GM19438 (cell line): ENCODE measurements around the gene SLC44A5.
"Not testable (repeated sequence)": the region's sequence is repeated elsewhere in the genome, so short reads cannot be mapped to it uniquely, and the experiment has no call there.

Experiments used
- ATAC-seq: cut with Tn5 transposase; IDR thresholded peaks from one replicate; pipeline ENCODE4 v1.9.1; 2021; ENCODE audit warnings: low read depth; ENCODE audit not compliant: unreplicated experiment

The SLC44A5 gene

DNA sequence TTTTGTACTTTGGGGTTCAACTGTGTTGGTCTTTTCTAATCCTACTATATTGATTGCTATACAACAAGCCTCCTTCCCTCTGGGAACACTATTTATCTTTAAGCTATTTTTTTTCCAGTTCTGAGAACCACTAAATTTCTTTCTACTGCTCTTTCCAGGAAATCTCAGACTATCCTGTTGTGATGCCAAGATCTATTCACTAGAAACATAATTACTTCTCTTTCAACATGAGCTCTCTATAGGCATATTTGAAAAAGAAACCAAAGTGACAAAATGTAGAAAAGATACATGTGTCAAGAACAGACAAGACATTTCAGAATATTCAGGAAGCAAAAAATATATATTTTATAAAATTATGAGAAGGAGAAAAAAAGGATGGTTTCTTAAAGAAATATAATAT is 82.9 kb downstream of the SLC44A5 start:
- no peak for ATAC-seq

DNA sequence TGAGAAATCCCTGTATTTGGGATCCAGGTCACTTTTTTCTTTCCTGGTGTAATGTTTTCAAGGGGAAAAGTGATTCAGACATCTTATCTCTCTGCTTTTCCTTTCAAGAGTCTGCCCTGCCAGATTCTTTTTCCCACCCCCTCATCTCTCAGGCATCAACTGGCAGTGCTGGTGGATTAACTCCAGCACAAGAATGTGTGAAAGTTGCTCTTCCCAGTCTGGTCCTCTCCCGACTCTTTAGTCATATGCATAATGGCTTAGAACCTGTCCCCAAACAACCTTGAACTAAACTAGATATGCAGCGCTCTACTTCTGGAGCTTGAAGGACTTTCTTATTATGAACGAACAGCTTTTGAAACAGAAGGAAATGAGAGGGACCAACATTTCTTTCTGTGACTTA is 88.5 kb downstream of the SLC44A5 start:
- ATAC-seq: no peak

DNA sequence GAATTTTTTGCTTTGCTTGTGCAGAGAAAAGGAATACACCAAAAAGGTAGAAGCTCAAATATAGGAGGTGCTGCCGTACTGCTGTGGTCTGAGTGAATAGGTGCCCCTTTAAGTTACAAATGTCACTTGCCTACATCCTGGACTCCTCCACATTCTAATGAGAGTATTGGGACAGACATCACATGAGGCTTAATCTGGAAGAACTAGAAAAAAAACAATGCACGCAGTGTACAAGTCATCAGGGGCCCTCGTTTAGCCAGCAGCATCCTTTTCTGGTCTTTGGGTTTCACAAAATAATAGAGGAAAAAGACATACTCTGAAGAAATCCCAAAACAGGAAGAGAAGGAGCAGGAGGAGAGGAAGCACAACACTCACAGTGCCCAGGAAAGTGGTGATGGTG is 89.3 kb downstream of the SLC44A5 start:
- ATAC-seq: no peak

DNA sequence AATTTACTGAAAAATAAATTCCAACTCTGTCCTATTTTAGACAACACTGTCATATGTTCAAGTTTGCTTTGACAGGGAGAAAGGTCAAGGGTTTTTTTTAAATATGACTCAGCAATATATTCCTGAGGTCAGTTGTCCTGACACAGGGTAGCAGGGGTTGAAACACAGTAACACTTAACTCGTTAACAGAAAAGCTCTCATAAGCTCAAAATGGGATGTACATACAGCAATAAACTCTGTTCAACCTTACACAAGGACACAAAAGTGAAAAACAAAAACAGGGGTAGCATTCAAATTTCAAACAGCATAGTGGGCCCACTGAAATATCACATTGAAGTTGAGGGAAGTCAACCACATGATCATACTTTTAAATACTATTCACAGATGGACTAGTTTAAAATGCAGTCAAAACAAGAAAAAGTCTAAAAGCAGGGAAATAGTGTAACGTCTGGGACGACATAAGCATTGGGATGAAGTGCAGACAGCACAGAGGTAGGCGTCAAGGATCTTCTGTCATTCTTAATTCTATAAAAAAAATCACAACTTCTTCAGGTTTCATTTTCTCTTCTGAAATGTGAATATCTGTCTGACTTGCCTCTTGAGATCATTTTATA is 89.9 kb downstream of the SLC44A5 start:
- ATAC-seq: no peak

DNA sequence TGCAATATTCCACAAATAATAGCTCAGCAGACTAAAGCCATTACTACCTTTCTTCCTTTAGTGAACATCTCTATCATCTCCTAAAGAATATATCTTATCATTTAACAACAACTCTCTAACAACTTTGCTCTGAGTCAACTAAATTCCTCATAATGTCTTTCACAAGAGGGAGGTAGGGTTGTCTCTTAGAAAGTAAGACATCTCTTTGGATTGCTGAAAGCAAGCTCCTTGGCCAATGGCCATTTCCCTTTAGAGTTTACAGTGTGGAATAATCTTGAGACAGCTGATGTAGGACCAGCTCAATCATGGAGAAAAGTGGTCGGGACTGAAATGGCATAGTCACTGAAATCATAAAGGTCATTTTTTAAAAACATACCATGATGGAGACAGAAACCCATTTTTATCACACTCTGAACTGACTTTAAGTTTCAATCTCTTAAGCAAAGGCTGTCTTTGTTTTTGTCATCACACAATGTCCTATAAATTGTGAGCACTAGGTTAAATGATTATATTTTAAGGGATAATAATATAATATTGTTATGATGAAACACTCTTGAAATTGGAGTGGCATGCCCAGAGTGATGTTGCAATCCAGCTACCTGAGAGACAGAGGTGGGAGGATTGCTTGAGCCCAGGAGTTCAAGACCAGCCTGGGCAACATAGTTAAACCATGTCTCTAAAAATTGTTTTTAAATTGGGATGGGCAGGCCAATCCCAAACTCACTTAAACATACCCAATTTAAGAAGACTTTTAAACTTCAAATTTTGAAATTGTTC is 91.1 kb downstream of the SLC44A5 start:
- no peak for ATAC-seq

DNA sequence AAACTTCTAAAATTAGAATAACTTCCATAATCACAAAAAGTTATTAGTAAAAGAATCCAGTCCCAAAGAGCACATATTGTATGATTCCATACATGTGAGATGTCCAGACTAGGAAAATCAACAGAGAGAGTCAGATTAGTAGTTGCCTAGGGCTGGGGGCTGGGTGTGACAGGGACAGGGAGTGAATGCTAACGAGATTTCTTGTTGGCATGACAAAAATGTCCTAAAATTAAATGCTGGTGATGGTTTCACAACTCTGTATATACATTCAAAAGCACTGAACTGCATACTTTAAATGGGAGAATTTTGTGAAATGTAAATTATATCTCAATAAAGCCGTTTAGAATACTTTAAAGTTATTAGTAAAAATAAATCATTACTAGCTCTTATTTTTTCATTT is 92.2 kb downstream of the SLC44A5 start:
- no peak for ATAC-seq

DNA sequence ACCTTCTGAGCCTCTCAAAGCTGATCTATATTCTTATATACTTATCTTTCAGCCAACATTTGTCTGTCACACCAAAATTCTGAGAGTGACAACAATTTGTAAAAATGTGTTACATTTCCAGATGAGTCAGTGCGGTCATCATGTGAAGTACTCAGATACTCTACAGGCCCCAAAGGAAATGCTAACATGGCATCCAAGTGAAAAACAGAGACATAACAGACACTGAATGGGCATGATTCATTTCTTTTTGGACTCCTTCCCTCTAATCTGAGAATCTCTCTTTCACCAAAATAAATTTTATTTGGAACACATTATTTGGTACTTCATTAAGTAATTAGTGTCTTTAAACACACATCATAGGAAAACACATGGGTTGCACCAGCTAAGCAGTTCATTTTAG is 96.6 kb downstream of the SLC44A5 start:
- ATAC-seq: no peak

DNA sequence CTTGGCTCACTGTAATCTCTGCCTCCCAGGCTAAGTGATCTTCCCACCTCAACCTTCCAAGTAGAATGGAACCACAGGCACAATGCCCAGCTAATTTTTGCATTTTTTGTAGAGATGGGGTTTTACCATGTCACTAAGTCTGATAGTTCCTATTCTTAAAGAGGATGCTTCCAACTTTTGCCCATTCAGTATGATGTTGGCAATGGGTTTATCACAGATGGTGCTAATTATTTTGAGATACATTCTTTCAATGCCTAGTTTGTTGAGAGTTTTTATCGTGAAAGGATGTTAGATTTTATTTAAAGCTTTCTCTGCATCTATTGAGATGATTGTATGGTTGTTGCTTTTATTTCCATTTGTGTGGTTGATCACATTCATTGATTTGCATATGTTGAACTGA is 103.9 kb downstream of the SLC44A5 start:
- ATAC-seq: no peak

DNA sequence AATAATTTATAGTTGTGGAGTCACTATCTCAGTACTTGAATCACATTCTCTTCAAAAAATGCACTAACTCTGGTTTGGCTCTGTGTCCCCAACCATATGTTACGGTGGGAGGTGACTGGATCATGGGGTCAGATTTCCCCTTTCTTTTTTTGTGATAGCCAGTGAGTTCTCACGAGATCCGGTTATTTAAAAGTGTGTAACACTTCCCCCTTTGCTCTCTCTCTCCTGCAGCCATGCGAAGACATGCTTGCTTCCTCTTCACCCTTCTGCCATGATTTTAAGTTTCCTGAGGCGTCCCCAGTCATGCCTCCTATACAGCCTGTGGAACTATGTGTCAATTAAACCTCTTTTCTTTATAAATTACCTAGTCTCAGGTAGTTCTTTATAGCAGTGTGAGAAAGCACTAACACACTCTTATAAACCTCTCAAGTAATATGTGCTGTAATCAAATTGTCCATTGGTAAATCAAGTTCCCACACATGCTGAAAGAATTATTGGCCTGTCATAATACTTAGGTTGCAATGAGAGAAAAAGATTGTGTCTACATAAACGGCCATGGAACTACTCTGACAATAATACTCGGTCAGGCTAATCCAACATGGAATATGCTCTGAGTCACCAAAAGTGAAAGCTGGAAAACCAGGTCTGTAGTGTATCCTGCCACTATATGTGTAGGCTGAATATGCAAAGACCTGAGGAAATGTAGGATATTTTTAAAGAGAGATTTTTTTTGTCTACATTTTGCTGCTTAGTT is 107.5 kb downstream of the SLC44A5 start:
- ATAC-seq: no peak

DNA sequence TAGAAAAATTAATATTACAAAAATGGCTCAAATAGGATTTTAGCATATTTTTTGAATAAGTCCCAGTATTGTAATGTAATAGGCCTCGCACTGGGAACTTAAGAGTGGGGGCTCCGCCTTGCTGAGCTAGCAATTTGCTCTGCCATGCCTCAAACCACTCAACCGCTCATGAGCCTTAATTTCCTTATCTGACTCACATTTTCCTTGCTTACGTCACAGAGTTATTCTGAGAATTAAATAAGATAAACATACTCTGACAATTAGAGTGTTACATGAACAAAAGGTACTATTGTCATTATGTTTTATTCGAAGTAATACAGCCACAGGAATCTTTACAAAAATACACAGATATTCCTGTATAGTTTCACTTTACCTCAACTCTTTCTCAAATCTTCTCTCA is 108.1 kb downstream of the SLC44A5 start:
- ATAC-seq: no peak

DNA sequence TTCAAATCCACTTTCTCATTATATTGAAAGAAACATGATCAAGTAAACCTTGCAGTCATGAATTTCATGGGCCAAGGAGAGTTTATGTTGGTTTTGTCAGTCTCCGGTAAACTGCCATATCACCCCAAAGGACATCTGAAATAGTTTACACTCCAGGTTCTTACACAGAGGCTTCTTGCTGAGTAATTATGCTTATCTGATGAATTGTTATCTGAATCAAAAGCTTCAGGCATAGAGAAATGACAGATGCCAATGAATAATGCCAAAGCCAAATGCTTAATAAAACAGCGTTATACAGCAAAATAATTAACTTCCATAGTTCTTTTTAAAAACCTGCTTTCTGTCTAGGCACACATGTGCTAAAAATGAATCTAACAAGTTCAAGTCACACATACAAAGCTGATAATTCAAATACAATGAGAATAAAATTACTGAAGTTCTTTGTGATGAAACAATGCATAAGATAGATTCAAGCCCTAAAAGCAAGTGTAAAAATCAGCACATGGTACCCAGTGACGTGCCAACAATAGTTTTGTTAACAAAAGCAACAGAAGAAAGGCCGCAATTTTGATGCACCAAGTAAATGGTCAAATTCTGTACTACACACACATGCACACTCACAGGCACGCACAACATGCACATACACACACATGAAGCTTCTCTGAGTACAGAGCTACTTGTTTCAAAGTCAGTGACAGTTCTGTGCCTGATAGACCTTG is 109.2 kb downstream of the SLC44A5 start:
- ATAC-seq: no peak

DNA sequence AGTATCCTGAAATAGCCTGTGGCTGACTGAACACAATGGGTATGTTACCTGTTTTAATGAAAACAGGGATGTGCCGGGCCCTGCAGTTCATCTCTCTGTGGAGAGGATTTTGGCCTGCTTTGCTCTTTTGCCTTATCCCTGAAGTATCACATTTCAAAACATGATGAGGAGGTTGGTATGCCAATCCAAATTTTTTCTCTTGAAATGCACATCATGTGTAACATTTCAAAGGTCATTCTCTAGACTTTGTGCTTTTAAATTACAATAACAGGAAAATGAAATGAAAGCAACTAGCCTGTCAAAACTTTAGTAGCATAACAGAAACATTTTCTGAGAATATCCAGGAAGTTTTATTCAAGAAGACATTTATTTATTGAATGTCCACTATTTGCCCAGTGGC is 118.9 kb downstream of the SLC44A5 start:
- no peak for ATAC-seq

DNA sequence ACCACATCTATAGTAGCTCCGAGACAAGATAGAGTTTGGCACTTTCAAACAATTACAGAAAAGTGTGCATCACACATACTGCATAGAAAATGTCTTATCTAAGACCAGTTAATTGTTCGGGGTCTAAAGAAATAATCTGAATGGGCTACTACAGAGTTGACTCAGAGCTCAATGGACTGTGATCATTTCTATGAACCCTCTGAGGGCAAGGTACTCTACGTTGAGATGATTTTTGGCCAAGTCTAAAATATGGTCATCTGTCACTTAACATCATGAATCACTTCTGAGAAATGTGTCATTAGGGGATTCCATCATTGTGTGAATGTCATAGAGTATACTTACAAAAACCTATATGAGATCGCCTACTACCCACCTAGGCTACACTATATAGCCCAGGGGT is 123.5 kb downstream of the SLC44A5 start:
- no peak for ATAC-seq

DNA sequence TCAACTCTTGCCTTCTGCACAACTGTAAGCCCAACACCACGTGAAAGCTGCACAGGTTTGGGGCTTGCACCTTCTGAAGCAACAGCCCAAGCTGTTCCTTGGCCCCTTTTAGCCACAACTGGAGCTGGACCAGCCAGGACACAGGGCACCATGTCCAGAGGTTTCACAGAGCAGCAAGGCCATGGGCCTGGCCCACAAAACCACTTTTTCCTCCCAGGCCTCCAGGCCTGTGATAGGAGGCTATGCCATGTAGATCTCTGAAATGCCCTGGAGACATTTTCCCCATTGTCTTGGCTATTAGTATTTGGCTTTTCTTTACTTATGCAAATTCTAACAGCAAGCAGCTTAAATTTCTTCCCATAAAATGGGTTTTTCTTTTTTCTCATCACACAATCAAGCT is 126.1 kb downstream of the SLC44A5 start:
- no peak for ATAC-seq

DNA sequence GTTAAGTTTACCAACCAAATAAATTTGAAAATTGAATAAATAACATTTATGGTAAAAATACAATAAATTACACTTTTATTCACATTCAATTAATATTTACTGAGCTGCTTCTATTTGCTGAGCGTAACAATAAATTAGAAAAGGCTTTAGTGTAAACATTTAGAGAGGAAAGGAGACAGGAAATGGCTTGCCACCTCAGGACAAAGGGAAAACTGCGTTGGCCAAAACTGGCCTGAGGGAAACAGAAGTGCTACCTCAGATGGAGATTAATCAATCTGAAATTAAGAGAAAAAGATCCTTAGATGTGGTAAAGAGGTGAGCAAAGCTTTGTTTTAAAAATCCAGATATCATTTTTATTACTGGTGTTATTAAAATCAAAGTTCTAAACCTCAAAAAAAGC is 128.0 kb downstream of the SLC44A5 start:
- ATAC-seq: no peak

DNA sequence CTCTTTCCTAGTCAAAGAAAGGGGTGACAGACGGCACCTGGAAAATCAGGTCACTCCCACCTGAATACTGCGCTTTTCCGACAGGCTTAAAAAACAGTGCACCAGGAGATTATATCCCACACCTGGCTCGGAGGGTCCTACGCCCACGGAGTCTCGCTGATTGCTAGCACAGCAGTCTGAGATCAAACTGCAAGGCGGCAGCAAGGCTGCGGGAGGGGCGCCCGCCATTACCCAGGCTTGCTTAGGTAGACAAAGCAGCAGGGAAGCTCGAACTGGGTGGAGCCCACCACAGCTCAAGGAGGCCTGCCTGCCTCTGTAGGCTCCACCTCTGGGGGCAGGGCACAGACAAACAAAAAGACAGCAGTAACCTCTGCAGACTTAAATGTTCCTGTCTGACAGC is 134.4 kb downstream of the SLC44A5 start:
- not testable (repeated sequence) for ATAC-seq

DNA sequence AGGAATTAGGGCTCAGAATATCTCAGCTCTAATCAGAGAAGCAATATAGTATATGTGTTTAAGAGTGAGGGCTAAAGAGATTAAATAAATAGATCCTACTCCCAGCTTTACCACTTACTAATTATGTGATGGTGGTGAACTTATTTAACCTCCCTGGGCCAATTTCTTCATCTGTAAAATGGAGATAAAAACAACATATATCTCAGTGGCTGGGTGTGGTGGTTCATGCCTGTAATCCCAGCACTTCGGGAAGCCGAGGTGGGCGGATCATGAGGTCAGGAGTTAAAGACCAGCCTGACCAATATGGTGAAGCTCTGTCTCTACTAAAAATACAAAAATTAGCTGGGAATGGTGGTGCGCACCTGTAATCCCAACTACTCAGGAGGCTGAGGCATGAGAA is 135.2 kb downstream of the SLC44A5 start:
- ATAC-seq: no peak

DNA sequence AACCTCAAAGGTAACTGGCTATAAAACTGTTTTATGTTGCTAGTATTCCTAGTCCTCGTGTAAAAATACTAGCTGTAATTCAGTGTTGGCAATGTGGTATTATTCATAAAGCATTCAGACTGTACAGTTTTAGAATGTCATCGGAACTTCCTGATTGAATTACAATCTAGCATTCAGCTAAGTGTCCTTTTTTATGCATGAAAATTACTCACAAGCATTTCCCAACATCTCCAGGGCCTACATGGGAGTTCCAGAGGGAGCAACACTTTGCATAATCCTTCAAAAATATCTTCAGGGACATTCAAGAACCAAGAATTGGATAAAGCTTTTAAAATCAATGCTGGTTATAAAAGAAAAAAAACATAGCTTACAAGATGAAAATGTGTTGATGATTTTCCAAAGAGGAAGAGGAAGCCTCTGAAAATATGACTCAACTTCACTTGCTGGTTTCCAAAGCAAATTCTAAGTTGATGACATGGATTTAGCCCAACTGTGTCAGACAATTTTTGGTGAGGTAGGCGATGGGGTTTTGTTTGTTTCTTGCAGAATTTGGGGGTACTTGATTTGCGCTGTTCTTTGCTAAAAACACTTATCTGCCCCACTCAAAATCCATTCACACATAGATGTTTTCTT is 137.8 kb downstream of the SLC44A5 start:
- ATAC-seq: no peak

DNA sequence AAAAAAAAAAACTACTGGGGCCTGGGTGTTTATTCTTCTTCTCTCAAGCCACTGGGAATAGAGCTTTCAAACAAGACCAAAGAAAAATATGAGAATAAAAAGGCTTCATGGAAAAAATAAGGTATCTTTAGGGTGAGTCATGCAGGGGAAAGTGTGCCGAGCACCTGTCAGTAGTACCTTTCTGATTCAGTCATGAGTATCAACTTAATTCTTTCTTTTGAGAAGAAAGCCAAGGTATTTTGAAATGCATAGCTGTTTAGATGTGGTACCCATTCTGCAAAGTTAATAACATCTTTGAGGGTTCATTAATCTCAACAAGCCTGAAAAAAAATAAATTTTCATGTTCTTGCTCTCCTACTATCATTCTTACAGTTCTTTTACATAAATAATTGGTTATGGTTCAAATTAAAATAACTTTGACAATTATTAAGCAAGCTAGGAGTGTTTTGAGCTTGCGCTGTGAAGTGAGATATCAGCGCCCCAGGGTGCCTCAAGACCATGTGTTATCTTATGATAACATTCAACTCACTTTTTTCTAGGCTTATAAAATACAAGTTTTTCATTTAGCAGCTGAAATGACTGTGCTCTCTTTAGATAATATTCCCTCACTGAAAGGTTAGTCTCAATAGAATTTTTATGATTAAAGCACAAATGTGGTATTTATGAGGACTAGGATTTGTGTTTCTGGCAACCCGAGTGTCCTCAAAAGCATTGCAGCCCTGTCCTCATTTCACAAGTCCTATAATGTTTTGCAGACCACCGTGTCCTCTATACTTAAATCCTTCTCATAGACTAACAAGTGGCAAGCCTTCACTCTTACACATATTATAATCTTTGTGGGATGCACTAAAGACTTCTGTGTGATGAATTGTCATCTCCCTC is 138.6 kb downstream of the SLC44A5 start:
- ATAC-seq: no peak

DNA sequence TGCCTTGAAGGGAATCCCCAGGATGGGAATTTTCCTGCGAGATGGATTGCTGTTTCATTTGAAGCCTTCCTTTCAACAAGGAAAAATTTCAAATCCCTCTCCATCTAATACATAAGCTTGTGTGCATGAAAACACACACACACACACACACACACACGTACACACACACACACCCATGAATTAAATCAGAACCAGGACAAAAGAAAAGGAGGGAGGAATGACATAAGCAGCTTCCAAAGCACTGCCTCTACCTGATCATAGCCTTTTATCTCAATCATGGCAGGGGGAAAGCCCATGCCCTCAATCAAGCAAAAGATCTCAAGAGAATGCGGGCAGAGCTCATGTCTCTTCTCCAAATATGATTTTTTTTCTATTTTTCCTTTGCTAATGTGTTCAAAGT is 139.7 kb downstream of the SLC44A5 start:
- no peak for ATAC-seq
